Mesenchymal stem cell (in vitro differentiated cells and primary cell): Measurements from ENCODE around the gene FCHSD2.
A peak's percentile ranks its signal among the peaks of the same experiment; 100 is the strongest.

Experiments used
- DNase-seq: peaks from one replicate; pipeline ENCODE4 v3.0.0-alpha.2; 2013
- H2AFZ ChIP-seq: one replicate; pipeline ENCODE4 v1.6.1; 2013; ENCODE audit warnings: low read depth, mild to moderate bottlenecking, control low read depth, inconsistent platforms, low read length, moderate library complexity
- H2AK5ac ChIP-seq: 2 replicates; pipeline ENCODE4 v1.6.1; 2013; ENCODE audit warnings: low read length, moderate library complexity, mild to moderate bottlenecking, inconsistent platforms; ENCODE audit not compliant: severe bottlenecking
- H2BK120ac ChIP-seq: one replicate; pipeline ENCODE4 v1.6.1; 2013; ENCODE audit warnings: low read depth, mild to moderate bottlenecking, inconsistent platforms, low read length, moderate library complexity
- H2BK12ac ChIP-seq, 2 experiments: one replicate each; pipeline ENCODE4 v1.6.1; 2013; ENCODE audit warnings: inconsistent platforms in 2 of 2, low read length in 2 of 2, mild to moderate bottlenecking in 2 of 2, moderate library complexity in 2 of 2, control low read depth in 1 of 2
- H2BK15ac ChIP-seq: one replicate; pipeline ENCODE4 v1.6.1; 2013; ENCODE audit warnings: mild to moderate bottlenecking, low read depth, inconsistent platforms; ENCODE audit not compliant: poor library complexity, severe bottlenecking
- H2BK5ac ChIP-seq: 2 replicates; pipeline ENCODE4 v1.6.1; 2013; ENCODE audit warnings: low read depth, mild to moderate bottlenecking, low read length, control low read depth, inconsistent platforms; ENCODE audit not compliant: poor library complexity, severe bottlenecking
- H3K14ac ChIP-seq, 2 experiments: one replicate each; pipeline ENCODE4 v1.6.1; 2013; ENCODE audit warnings: inconsistent platforms in 2 of 2, low read length in 2 of 2, control low read depth in 1 of 2, mild to moderate bottlenecking in 1 of 2, moderate library complexity in 1 of 2
- H3K18ac ChIP-seq, 2 experiments: one replicate each; pipeline ENCODE4 v1.6.1; 2013; ENCODE audit warnings: inconsistent platforms in 2 of 2, low read length in 2 of 2, control low read depth in 1 of 2, low read depth in 1 of 2, mild to moderate bottlenecking in 1 of 2
- H3K23ac ChIP-seq, 2 experiments: one replicate each; pipeline ENCODE4 v1.6.1; 2013; ENCODE audit warnings: inconsistent platforms in 2 of 2, low read length in 2 of 2, mild to moderate bottlenecking in 2 of 2, moderate library complexity in 2 of 2, control low read depth in 1 of 2
- H3K27ac ChIP-seq: 2 replicates; pipeline ENCODE4 v1.5.1; 2013; ENCODE audit warnings: mild to moderate bottlenecking, moderate library complexity, low read length, control low read depth, inconsistent platforms; ENCODE audit not compliant: poor library complexity, severe bottlenecking
- H3K27me3 ChIP-seq, 2 experiments: 2 replicates each; pipeline versions ENCODE4 v1.6.1 to v1.7.0; 2013; ENCODE audit warnings: low read length in 2 of 2, mild to moderate bottlenecking in 2 of 2, moderate library complexity in 2 of 2, control low read depth in 1 of 2, inconsistent platforms in 1 of 2; ENCODE audit not compliant: control insufficient read depth in 1 of 2, insufficient read depth in 1 of 2
- H3K36me3 ChIP-seq, 2 experiments: 2 replicates each; pipeline versions ENCODE4 v1.6.1 to v1.7.0; 2013; ENCODE audit warnings: low read length in 2 of 2, control low read depth in 1 of 2, inconsistent platforms in 1 of 2, low read depth in 1 of 2, mild to moderate bottlenecking in 1 of 2; ENCODE audit not compliant: insufficient read depth in 2 of 2, control insufficient read depth in 1 of 2
- H3K4ac ChIP-seq, 2 experiments: one replicate each; pipeline ENCODE4 v1.6.1; 2013; ENCODE audit warnings: inconsistent platforms in 2 of 2, low read length in 2 of 2, mild to moderate bottlenecking in 2 of 2, moderate library complexity in 2 of 2, control low read depth in 1 of 2, low read depth in 1 of 2
- H3K4me1 ChIP-seq: 2 replicates; pipeline ENCODE4 v1.6.1; 2013; ENCODE audit warnings: low read depth, low read length, control low read depth; ENCODE audit not compliant: control insufficient read depth, insufficient read depth
- H3K4me2 ChIP-seq: 2 replicates; pipeline ENCODE4 v1.6.1; 2013; ENCODE audit warnings: low read length, mild to moderate bottlenecking, inconsistent platforms; ENCODE audit not compliant: poor library complexity, severe bottlenecking
- H3K4me3 ChIP-seq, 2 experiments: 2 replicates each; pipeline versions ENCODE4 v1.5.1 to v1.7.0; 2013; ENCODE audit warnings: low read length in 2 of 2, mild to moderate bottlenecking in 2 of 2, control low read depth in 1 of 2, low read depth in 1 of 2; ENCODE audit not compliant: insufficient read depth in 1 of 2
- H3K79me1 ChIP-seq: replicated peaks from 2 replicates; pipeline ENCODE4 v1.6.1; 2013; ENCODE audit warnings: mild to moderate bottlenecking, control low read depth, low read length, inconsistent platforms; ENCODE audit not compliant: poor library complexity, severe bottlenecking
- H3K9ac ChIP-seq: 2 replicates; pipeline ENCODE4 v1.7.0; 2013; ENCODE audit warnings: mild to moderate bottlenecking, low read length, moderate library complexity
- H3K9me3 ChIP-seq: 2 replicates; pipeline ENCODE4 v1.7.0; 2013; ENCODE audit warnings: mild to moderate bottlenecking, low read length; ENCODE audit not compliant: control insufficient read depth
- H4K8ac ChIP-seq: one replicate; pipeline ENCODE4 v1.6.1; 2013; ENCODE audit warnings: inconsistent platforms, mild to moderate bottlenecking, low read length, moderate library complexity
- H4K91ac ChIP-seq: one replicate; pipeline ENCODE4 v1.6.1; 2013; ENCODE audit warnings: mild to moderate bottlenecking, low read length, inconsistent platforms
- WGBS: methylation state at CpG from one replicate; pipeline ENCODE4 v1.1.7; 2013; ENCODE audit warnings: mixed read lengths; 5-methylcytosine and 5-hydroxymethylcytosine counted together

Gene FCHSD2

GRCh38 chr11:72802822-72803221, 339.3 kb downstream of the FCHSD2 start:
- Histone ChIP-seq H3K14ac (no peak overlapping the region), H4K91ac (no peak overlapping the region), H3K79me1 (no peaks in the 10 kb centered on the region), H3K4me1 (no peaks in the 10 kb centered on the region), H3K23ac (no peak overlapping the region), H2BK120ac (no peak overlapping the region), H2BK5ac (no peak overlapping the region), H3K4me2 (no peak overlapping the region), H3K4ac (no peak overlapping the region), H2BK15ac (no peak overlapping the region), H3K36me3 (no peaks in the 10 kb centered on the region), H3K9ac (no peak overlapping the region), H2AK5ac (no peak overlapping the region), H3K9me3 (no peaks in the 10 kb centered on the region), H3K27me3 (no peaks in the 10 kb centered on the region), H2BK12ac (no peak overlapping the region), H3K18ac (no peak overlapping the region), H4K8ac (no peak overlapping the region), H3K27ac (no peak overlapping the region), H2AFZ (no peak overlapping the region), H3K4me3 (no peak overlapping the region)
- no peak for DNase-seq
- 83% methylated on average over 4 of the region's 6 CpGs for WGBS

GRCh38 chr11:72799441-72799840, 342.7 kb downstream of the FCHSD2 start:
- Histone ChIP-seq H4K91ac (no peak overlapping the region), H3K27me3 (no peaks in the 10 kb centered on the region), H2BK120ac (no peak overlapping the region), H2BK15ac (no peak overlapping the region), H3K14ac (no peak overlapping the region), H3K18ac (no peak overlapping the region), H2AFZ (no peak overlapping the region), H3K27ac (no peak overlapping the region), H3K79me1 (no peaks in the 10 kb centered on the region), H2BK5ac (no peak overlapping the region), H3K4me3 (no peak overlapping the region), H3K4me2 (no peak overlapping the region), H3K4me1 (no peaks in the 10 kb centered on the region), H2AK5ac (no peak overlapping the region), H3K4ac (no peak overlapping the region), H3K9me3 (no peaks in the 10 kb centered on the region), H2BK12ac (no peak overlapping the region), H3K9ac (no peak overlapping the region), H4K8ac (no peak overlapping the region), H3K23ac (no peak overlapping the region), H3K36me3 (no peaks in the 10 kb centered on the region)
- no peak for DNase-seq
- WGBS, result 89% methylated on average over 4 of the region's 4 CpGs

- Histone ChIP-seq H3K14ac (no peak overlapping the region), H3K23ac (no peak overlapping the region), H3K36me3 (no peaks in the 10 kb centered on the region), H4K8ac (peak overlapping the region; percentile 14), H3K9me3 (no peaks in the 10 kb centered on the region), H3K27me3 (no peaks in the 10 kb centered on the region), H3K9ac (no peak overlapping the region), H4K91ac (no peak overlapping the region), H3K4me3 (no peak overlapping the region), H2BK15ac (peak overlapping the region; percentile 4), H2AK5ac (peak overlapping the region; percentile 21), H3K79me1 (no peaks in the 10 kb centered on the region), H2BK120ac (no peak overlapping the region), H2AFZ (no peak overlapping the region), H3K4ac (no peak overlapping the region), H3K4me1 (peaks cover 2% of the 10 kb centered on the region), H3K27ac (no peak overlapping the region), H3K18ac (no peak overlapping the region), H2BK5ac (no peak overlapping the region), H2BK12ac (no peak overlapping the region), H3K4me2 (no peak overlapping the region)
- WGBS, result 56% methylated on average over 2 of the region's 4 CpGs
- no peak for DNase-seq
Observed at GRCh38 chr11:72798361-72798760, 343.8 kb downstream of the FCHSD2 start.

- Histone ChIP-seq H3K36me3 (no peaks in the 10 kb centered on the region), H4K91ac (peak within 1 kb of the TSS; percentile 77), H3K27ac (peak within 1 kb of the TSS; percentile 89), H3K4me2 (peak within 1 kb of the TSS; percentile 65), H3K4ac (peak within 1 kb of the TSS in 1 of 2 experiments; percentile 92), H2AFZ (peak within 1 kb of the TSS; percentile 89), H4K8ac (peak within 1 kb of the TSS; percentile 94), H3K4me1 (peaks cover 22% of the 10 kb centered on the region), H2BK15ac (no peak within 1 kb of the TSS), H2BK5ac (peak within 1 kb of the TSS; percentile 92), H3K18ac (peak within 1 kb of the TSS; percentile 93), H3K23ac (peak within 1 kb of the TSS in 1 of 2 experiments; percentile 83), H2BK120ac (peak within 1 kb of the TSS; percentile 54), H3K9me3 (no peaks in the 10 kb centered on the region), H3K79me1 (no peaks in the 10 kb centered on the region), H3K14ac (peak within 1 kb of the TSS in 1 of 2 experiments; percentile 89), H2BK12ac (peak within 1 kb of the TSS; percentile 29 to 95), H3K4me3 (peak within 1 kb of the TSS; percentile 78 to 87), H3K9ac (peak within 1 kb of the TSS; percentile 86), H2AK5ac (peak within 1 kb of the TSS; percentile 76), H3K27me3 (no peaks in the 10 kb centered on the region)
- DNase-seq, result peak; percentile 95
- WGBS, result 2% methylated on average over 55 of the region's 55 CpGs
Observed at GRCh38 chr11:72793425-72794367, 348.4 kb downstream of the FCHSD2 start, which contains the start of gene STARD10. STARD10 (minus strand) TSS chr11:72794047; CDS start chr11:72781181, 12,866 bp downstream.
